Stimulated activated CD4-positive, alpha-beta T cell treated with anti-CD3 and anti-CD28 coated beads, Interleukin-4, amount 100 ng/mL, for 4 hours (primary cell): Measurements from ENCODE around the gene GPATCH11.
A peak's percentile ranks its signal among the peaks of the same experiment; 100 is the strongest.

ENCODE experiments used
- DNase-seq, 2 experiments: peaks; one replicate each; pipeline ENCODE4 v3.0.0-alpha.2; 2020

Gene GPATCH11

GRCh38 chr2:37083873-37084794 lies at the start of gene GPATCH11, which contains the start of gene HEATR5B:
Gene GPATCH11, plus strand, starts transcription at chr2:37084518. Its CDS starts 3,864 bp downstream, at chr2:37088382.
Gene HEATR5B, minus strand, starts transcription at chr2:37084372. Its CDS starts 958 bp downstream, at chr2:37083414.
- DNase-seq = peak; percentile 88 to 92

GRCh38 chr2:37037771-37038170 lies 46.5 kb upstream of the GPATCH11 start:
- no peak for DNase-seq

GRCh38 chr2:37039580-37039979 lies 44.7 kb upstream of the GPATCH11 start:
- DNase-seq = no peak

- no peak for DNase-seq
Observed at GRCh38 chr2:37052600-37053332, 31.6 kb upstream of the GPATCH11 start.

- DNase-seq = no peak
Observed at GRCh38 chr2:37059841-37060240, 24.5 kb upstream of the GPATCH11 start.

GRCh38 chr2:37060446-37060845 lies 23.9 kb upstream of the GPATCH11 start:
- DNase-seq = no peak

GRCh38 chr2:37061013-37061711 lies 23.2 kb upstream of the GPATCH11 start:
- no peak for DNase-seq

- no peak for DNase-seq
Observed at GRCh38 chr2:37061776-37062175, 22.5 kb upstream of the GPATCH11 start.

- no peak for DNase-seq
Observed at GRCh38 chr2:37068686-37069085, 15.6 kb upstream of the GPATCH11 start.

GRCh38 chr2:37070931-37071330 lies 13.4 kb upstream of the GPATCH11 start:
- no peak for DNase-seq

- no peak for DNase-seq
Observed at GRCh38 chr2:37080266-37080665, 4.1 kb upstream of the GPATCH11 start.

GRCh38 chr2:37080689-37081088 lies 3.6 kb upstream of the GPATCH11 start:
- DNase-seq = no peak

- DNase-seq = no peak
Observed at GRCh38 chr2:37084797-37085196, 479 bp downstream of the GPATCH11 start.

GRCh38 chr2:37085731-37086147 lies 1.4 kb downstream of the GPATCH11 start:
- no peak for DNase-seq

GRCh38 chr2:37090019-37090477 lies 5.7 kb downstream of the GPATCH11 start:
- DNase-seq = no peak

- DNase-seq = no peak
Observed at GRCh38 chr2:37091873-37092272, 7.6 kb downstream of the GPATCH11 start.

- DNase-seq = no peak
Observed at GRCh38 chr2:37096568-37096967, 12.2 kb downstream of the GPATCH11 start.

- no peak for DNase-seq
Observed at GRCh38 chr2:37098416-37099118, 14.2 kb downstream of the GPATCH11 start.

GRCh38 chr2:37100054-37100453 lies 15.7 kb downstream of the GPATCH11 start:
- DNase-seq = no peak

GRCh38 chr2:37102588-37102987 lies 18.3 kb downstream of the GPATCH11 start:
- no peak for DNase-seq

- DNase-seq = no peak
Observed at GRCh38 chr2:37104178-37104577, 19.9 kb downstream of the GPATCH11 start.

- DNase-seq = no peak
Observed at GRCh38 chr2:37105150-37105549, 20.8 kb downstream of the GPATCH11 start.
